Measurements from ENCODE around the gene ADAMTS8.
A peak's percentile ranks its signal among the peaks of the same experiment; 100 is the strongest.

Gene ADAMTS8

GRCh38 chr11:130436171-130436570 lies 7.8 kb upstream of the ADAMTS8 start:
- DNase-seq, result no peak

- no peak for DNase-seq
These were observed 7.3 kb upstream of the ADAMTS8 start for GRCh38 chr11:130435671-130436070.

- peak; percentile 14 to 32 for DNase-seq
These were observed 6.3 kb upstream of the ADAMTS8 start for GRCh38 chr11:130434521-130435223.

- no peak for DNase-seq
These were observed 4.9 kb upstream of the ADAMTS8 start for GRCh38 chr11:130433357-130433756.

- DNase-seq, result no peak
These were observed 3.4 kb upstream of the ADAMTS8 start for GRCh38 chr11:130431801-130432200.

- peak in 1 of 2 experiments; percentile 14 for DNase-seq
These were observed 2.9 kb upstream of the ADAMTS8 start for GRCh38 chr11:130431331-130431773.

GRCh38 chr11:130429983-130430382 lies 1.6 kb upstream of the ADAMTS8 start:
- DNase-seq, result no peak

- DNase-seq, result no peak
These were observed 792 bp upstream of the ADAMTS8 start for GRCh38 chr11:130429120-130429681.

- no peak for DNase-seq
These were observed 661 bp downstream of the ADAMTS8 start for GRCh38 chr11:130427581-130428315.

- no peak for DNase-seq
These were observed 1.5 kb downstream of the ADAMTS8 start for GRCh38 chr11:130426837-130427341.

GRCh38 chr11:130426223-130426836 lies 2.1 kb downstream of the ADAMTS8 start:
- no peak for DNase-seq

- DNase-seq, result no peak
These were observed 3.3 kb downstream of the ADAMTS8 start for GRCh38 chr11:130425156-130425555.

GRCh38 chr11:130424613-130425140 lies 3.7 kb downstream of the ADAMTS8 start:
- no peak for DNase-seq

GRCh38 chr11:130423541-130424142 lies 4.8 kb downstream of the ADAMTS8 start:
- no peak for DNase-seq

GRCh38 chr11:130422251-130422995 lies 6.0 kb downstream of the ADAMTS8 start:
- no peak for DNase-seq

GRCh38 chr11:130421697-130422096 lies 6.7 kb downstream of the ADAMTS8 start:
- DNase-seq, result no peak

- DNase-seq, result no peak
These were observed 7.2 kb downstream of the ADAMTS8 start for GRCh38 chr11:130421199-130421585.

- no peak for DNase-seq
These were observed 7.8 kb downstream of the ADAMTS8 start for GRCh38 chr11:130420478-130421198.

- no peak for DNase-seq
These were observed 9.7 kb downstream of the ADAMTS8 start for GRCh38 chr11:130418756-130419155.

- no peak for DNase-seq
These were observed 10.2 kb downstream of the ADAMTS8 start for GRCh38 chr11:130418210-130418609.

GRCh38 chr11:130416906-130417305 lies 11.5 kb downstream of the ADAMTS8 start:
- no peak for DNase-seq

All from NCI-H187 (cell line).